Measurements from ENCODE around the gene SNED1. TPM values are rescaled to one million over a fixed set of nuclear protein-coding genes. Genes with fewer than 3 reads are reported as not detected.

The SNED1 gene
- total RNA-seq, 1 experiment from 2014 or later, result 3.2 TPM

DNA sequence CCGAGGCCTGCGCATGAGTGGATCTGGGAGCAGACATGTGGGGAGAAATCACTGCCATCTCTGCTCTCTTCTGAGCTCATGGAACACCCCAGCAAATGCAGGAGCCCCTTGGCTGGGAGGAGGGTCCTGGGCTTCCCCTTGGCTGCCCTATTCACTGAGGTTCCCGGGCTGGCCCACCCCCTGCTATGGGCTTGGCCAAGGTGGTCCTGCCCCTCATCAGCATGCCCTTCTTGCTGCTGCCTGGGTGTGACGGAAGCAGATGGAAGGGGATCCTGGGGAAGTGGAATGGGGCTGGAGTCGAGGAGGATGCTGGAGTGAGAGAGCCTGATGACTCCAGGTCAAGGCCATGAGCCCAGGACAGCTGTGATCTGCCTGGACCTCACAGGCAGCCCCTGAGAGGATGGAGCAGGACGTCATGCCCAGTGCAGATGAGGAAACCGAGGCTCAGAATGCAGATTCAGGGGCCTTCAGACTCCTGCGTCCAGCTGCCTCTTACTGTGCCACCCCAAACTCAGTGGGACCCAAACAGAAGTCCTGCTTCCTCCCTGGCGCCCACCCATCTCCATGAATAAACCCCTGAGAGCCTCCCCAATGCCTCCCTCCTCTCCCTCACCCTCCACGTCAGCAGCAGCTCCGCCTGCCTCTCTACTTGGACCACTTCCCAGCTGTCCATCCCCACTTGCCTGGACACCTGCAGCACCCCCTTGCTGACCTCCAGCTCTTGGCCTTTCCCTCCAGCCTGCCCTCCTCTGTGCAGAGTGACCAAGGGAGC lies 4.0 kb downstream of the SNED1 start:
- H3K27me3 Mint-ChIP-seq (ENCODE audit: low read depth), result peaks cover 49% of the 10 kb centered on the region
- ATAC-seq (no peak), DNase-seq (ENCODE audit: low spot score) (no peak)
- H3K4me3 Mint-ChIP-seq, result no peak overlapping the region
- H3K4me1 Mint-ChIP-seq, result no peaks in the 10 kb centered on the region
- peaks cover 28% of the 10 kb centered on the region for H3K36me3 Mint-ChIP-seq
- peaks cover 36% of the 10 kb centered on the region for H3K9me3 Mint-ChIP-seq
- H3K27ac Mint-ChIP-seq, result no peak overlapping the region
- ChIA-PET POLR2A (no interaction called here), CTCF (interaction anchor here (0.6 to 1.4 kb wide), 4 partner anchors 8 to 88 kb away, joined by 3 to 8 read pairs (median 4); no protein-coding TSS in a partner anchor)
- TF ChIP-seq, protein P1, sequence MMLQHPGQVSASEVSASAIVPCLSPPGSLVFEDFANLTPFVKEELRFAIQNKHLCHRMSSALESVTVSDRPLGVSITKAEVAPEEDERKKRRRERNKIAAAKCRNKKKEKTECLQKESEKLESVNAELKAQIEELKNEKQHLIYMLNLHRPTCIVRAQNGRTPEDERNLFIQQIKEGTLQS (CRISPR knock-in tag; conservative IDR thresholded peaks at IDR 0.05), result no peak
- TF ChIP-seq, protein P2, sequence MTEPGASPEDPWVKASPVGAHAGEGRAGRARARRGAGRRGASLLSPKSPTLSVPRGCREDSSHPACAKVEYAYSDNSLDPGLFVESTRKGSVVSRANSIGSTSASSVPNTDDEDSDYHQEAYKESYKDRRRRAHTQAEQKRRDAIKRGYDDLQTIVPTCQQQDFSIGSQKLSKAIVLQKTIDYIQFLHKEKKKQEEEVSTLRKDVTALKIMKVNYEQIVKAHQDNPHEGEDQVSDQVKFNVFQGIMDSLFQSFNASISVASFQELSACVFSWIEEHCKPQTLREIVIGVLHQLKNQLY (CRISPR knock-in tag; IDR thresholded peaks at IDR 0.05), result no peak
- no peak for TF ChIP-seq JAZF1 (CRISPR knock-in tag; IDR thresholded peaks at IDR 0.05)
- TF ChIP-seq ETV6 (CRISPR knock-in tag; IDR thresholded peaks at IDR 0.05), result no peak
- no peak for TF ChIP-seq FOXJ3 (CRISPR knock-in tag; IDR thresholded peaks at IDR 0.05; ENCODE audit: borderline replicate concordance)
- TF ChIP-seq TEAD4 (CRISPR knock-in tag; IDR thresholded peaks at IDR 0.05), result no peak
- TF ChIP-seq RELA (CRISPR knock-in tag; IDR thresholded peaks at IDR 0.05; ENCODE audit: borderline replicate concordance), result no peak
- TF ChIP-seq, protein P3, sequence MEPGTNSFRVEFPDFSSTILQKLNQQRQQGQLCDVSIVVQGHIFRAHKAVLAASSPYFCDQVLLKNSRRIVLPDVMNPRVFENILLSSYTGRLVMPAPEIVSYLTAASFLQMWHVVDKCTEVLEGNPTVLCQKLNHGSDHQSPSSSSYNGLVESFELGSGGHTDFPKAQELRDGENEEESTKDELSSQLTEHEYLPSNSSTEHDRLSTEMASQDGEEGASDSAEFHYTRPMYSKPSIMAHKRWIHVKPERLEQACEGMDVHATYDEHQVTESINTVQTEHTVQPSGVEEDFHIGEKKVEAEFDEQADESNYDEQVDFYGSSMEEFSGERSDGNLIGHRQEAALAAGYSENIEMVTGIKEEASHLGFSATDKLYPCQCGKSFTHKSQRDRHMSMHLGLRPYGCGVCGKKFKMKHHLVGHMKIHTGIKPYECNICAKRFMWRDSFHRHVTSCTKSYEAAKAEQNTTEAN (CRISPR knock-in tag; IDR thresholded peaks at IDR 0.05), result no peak
- TF ChIP-seq, protein P4, sequence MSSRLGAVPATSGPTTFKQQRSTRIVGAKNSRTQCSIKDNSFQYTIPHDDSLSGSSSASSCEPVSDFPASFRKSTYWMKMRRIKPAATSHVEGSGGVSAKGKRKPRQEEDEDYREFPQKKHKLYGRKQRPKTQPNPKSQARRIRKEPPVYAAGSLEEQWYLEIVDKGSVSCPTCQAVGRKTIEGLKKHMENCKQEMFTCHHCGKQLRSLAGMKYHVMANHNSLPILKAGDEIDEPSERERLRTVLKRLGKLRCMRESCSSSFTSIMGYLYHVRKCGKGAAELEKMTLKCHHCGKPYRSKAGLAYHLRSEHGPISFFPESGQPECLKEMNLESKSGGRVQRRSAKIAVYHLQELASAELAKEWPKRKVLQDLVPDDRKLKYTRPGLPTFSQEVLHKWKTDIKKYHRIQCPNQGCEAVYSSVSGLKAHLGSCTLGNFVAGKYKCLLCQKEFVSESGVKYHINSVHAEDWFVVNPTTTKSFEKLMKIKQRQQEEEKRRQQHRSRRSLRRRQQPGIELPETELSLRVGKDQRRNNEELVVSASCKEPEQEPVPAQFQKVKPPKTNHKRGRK (CRISPR knock-in tag; IDR thresholded peaks at IDR 0.05; ENCODE audit: borderline replicate concordance), result no peak
- no peak for TF ChIP-seq FOXP1 (CRISPR knock-in tag; IDR thresholded peaks at IDR 0.05; ENCODE audit: borderline replicate concordance)
- TF ChIP-seq ZNF317 (CRISPR knock-in tag; IDR thresholded peaks at IDR 0.05; ENCODE audit: borderline replicate concordance, low read depth), result no peak
- TF ChIP-seq FOXK1 (CRISPR knock-in tag; IDR thresholded peaks at IDR 0.05), result no peak
- no peak for TF ChIP-seq HMGA2 (CRISPR knock-in tag; IDR thresholded peaks at IDR 0.05)
- no peak for TF ChIP-seq NR1H2 (CRISPR knock-in tag; IDR thresholded peaks at IDR 0.05)
- TF ChIP-seq, protein P5, sequence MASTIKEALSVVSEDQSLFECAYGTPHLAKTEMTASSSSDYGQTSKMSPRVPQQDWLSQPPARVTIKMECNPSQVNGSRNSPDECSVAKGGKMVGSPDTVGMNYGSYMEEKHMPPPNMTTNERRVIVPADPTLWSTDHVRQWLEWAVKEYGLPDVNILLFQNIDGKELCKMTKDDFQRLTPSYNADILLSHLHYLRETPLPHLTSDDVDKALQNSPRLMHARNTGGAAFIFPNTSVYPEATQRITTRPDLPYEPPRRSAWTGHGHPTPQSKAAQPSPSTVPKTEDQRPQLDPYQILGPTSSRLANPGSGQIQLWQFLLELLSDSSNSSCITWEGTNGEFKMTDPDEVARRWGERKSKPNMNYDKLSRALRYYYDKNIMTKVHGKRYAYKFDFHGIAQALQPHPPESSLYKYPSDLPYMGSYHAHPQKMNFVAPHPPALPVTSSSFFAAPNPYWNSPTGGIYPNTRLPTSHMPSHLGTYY (CRISPR knock-in tag; IDR thresholded peaks at IDR 0.05), result no peak
- TF ChIP-seq, protein P6, sequence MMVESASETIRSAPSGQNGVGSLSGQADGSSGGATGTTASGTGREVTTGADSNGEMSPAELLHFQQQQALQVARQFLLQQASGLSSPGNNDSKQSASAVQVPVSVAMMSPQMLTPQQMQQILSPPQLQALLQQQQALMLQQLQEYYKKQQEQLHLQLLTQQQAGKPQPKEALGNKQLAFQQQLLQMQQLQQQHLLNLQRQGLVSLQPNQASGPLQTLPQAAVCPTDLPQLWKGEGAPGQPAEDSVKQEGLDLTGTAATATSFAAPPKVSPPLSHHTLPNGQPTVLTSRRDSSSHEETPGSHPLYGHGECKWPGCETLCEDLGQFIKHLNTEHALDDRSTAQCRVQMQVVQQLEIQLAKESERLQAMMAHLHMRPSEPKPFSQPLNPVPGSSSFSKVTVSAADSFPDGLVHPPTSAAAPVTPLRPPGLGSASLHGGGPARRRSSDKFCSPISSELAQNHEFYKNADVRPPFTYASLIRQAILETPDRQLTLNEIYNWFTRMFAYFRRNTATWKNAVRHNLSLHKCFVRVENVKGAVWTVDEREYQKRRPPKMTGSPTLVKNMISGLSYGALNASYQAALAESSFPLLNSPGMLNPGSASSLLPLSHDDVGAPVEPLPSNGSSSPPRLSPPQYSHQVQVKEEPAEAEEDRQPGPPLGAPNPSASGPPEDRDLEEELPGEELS (CRISPR knock-in tag; IDR thresholded peaks at IDR 0.05), result no peak
- TF ChIP-seq CREB1 (CRISPR knock-in tag; IDR thresholded peaks at IDR 0.05), result no peak
- TF ChIP-seq ATF1 (CRISPR knock-in tag; IDR thresholded peaks at IDR 0.05), result no peak
- TF ChIP-seq MXD4 (CRISPR knock-in tag; IDR thresholded peaks at IDR 0.05; ENCODE audit: borderline replicate concordance), result no peak
- no peak for TF ChIP-seq KAT7 (CRISPR knock-in tag; IDR thresholded peaks at IDR 0.05; ENCODE audit: borderline replicate concordance)
